ENCODE data around the gene RALBP1.
A peak's percentile ranks its signal among the peaks of the same experiment; 100 is the strongest.

The RALBP1 gene

DNA sequence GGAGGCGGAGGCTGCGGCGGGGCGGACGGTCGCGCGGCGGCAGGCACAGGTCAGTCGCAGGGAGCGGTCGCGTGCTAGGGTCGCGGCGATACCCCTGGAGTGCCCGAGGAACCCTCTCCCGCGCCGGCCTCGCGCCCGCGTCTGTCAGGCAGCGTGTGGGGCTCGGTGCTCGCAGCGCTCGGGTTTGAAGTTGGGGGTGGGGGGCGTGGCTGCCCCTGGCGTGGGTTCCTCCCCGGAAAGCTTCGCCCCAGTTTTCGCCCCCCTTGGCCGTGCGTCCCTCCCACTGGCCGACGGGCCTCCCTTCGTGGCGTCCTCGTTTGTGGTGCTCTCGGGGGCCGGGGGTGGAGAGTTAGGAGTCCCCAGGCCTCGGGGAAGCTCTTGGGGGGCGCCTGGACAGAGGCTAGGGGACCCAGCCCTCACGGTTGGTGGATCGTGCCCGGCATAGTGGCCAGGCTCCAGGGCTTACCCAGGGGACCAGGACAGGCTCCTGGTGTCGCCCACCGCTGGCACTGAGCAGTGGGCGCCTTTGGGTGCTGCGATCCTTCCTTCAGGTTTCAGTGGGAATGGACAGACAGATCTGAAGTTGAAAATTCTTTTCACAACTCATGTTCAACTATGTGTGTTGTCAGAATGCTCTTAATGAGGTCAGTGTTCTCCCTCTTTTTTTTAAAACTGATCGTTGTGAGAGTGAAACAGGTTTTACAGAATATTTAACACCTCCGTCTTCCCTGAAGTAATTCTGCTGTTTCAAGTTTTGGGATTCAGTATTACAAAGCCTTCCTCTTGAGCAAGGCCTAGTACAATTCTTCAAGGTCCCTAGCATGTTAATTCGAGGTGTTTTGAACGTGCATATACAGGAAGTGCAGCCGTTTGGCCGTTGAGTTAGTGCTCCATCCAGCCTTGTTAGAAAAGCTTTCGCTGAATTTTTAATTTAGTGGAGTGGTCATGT is 604 bp downstream of the RALBP1 start (continued):
- TF ChIP-seq, protein P1, sequence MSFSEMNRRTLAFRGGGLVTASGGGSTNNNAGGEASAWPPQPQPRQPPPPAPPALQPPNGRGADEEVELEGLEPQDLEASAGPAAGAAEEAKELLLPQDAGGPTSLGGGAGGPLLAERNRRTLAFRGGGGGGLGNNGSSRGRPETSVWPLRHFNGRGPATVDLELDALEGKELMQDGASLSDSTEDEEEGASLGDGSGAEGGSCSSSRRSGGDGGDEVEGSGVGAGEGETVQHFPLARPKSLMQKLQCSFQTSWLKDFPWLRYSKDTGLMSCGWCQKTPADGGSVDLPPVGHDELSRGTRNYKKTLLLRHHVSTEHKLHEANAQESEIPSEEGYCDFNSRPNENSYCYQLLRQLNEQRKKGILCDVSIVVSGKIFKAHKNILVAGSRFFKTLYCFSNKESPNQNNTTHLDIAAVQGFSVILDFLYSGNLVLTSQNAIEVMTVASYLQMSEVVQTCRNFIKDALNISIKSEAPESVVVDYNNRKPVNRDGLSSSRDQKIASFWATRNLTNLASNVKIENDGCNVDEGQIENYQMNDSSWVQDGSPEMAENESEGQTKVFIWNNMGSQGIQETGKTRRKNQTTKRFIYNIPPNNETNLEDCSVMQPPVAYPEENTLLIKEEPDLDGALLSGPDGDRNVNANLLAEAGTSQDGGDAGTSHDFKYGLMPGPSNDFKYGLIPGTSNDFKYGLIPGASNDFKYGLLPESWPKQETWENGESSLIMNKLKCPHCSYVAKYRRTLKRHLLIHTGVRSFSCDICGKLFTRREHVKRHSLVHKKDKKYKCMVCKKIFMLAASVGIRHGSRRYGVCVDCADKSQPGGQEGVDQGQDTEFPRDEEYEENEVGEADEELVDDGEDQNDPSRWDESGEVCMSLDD (tag by site-specific recombination; IDR thresholded peaks at IDR 0.05): peak; percentile 82; the same call in 1 of the 2 replicates
- TF ChIP-seq ZNF223 (tag by site-specific recombination; IDR thresholded peaks at IDR 0.05): 0 out of 2 replicates have a peak, but pooled peaks have one; percentile 29
- peak; percentile 87 for TF ChIP-seq GLIS1 (tag by site-specific recombination; IDR thresholded peaks at IDR 0.05)
- peak; percentile 58 for TF ChIP-seq ZBTB48 (tag by site-specific recombination; IDR thresholded peaks at IDR 0.05)
- TF ChIP-seq ZNF830 (tag by site-specific recombination; IDR thresholded peaks at IDR 0.05; ENCODE audit: low read depth): no peak
- no peak for TF ChIP-seq REPIN1 (tag by site-specific recombination; IDR thresholded peaks at IDR 0.05; ENCODE audit: low read depth)
- TF ChIP-seq, protein P2, sequence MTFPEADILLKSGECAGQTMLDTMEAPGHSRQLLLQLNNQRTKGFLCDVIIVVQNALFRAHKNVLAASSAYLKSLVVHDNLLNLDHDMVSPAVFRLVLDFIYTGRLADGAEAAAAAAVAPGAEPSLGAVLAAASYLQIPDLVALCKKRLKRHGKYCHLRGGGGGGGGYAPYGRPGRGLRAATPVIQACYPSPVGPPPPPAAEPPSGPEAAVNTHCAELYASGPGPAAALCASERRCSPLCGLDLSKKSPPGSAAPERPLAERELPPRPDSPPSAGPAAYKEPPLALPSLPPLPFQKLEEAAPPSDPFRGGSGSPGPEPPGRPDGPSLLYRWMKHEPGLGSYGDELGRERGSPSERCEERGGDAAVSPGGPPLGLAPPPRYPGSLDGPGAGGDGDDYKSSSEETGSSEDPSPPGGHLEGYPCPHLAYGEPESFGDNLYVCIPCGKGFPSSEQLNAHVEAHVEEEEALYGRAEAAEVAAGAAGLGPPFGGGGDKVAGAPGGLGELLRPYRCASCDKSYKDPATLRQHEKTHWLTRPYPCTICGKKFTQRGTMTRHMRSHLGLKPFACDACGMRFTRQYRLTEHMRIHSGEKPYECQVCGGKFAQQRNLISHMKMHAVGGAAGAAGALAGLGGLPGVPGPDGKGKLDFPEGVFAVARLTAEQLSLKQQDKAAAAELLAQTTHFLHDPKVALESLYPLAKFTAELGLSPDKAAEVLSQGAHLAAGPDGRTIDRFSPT (tag by site-specific recombination; IDR thresholded peaks at IDR 0.05): no peak
- no peak for TF ChIP-seq ZNF341 (tag by site-specific recombination; IDR thresholded peaks at IDR 0.05; ENCODE audit: low read depth)
- TF ChIP-seq, protein P3, sequence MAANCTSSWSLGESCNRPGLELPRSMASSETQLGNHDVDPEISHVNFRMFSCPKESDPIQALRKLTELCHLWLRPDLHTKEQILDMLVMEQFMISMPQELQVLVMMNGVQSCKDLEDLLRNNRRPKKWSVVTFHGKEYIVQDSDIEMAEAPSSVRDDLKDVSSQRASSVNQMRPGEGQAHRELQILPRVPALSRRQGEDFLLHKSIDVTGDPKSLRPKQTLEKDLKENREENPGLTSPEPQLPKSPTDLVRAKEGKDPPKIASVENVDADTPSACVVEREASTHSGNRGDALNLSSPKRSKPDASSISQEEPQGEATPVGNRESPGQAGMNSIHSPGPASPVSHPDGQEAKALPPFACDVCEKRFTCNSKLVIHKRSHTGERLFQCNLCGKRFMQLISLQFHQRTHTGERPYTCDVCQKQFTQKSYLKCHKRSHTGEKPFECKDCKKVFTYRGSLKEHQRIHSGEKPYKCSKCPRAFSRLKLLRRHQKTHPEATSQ (tag by site-specific recombination; IDR thresholded peaks at IDR 0.05): no peak
- TF ChIP-seq ZFP37 (tag by site-specific recombination; IDR thresholded peaks at IDR 0.05): 0 out of 2 replicates have a peak, but pooled peaks have one; percentile 25
- no peak for TF ChIP-seq GLI2 (tag by site-specific recombination; IDR thresholded peaks at IDR 0.05; ENCODE audit: borderline replicate concordance, low read depth)
- no peak for TF ChIP-seq ZNF138 (tag by site-specific recombination; IDR thresholded peaks at IDR 0.05; ENCODE audit: borderline replicate concordance)
- TF ChIP-seq ZNF2 (tag by site-specific recombination; IDR thresholded peaks at IDR 0.05): no peak
- no peak for TF ChIP-seq ZNF10 (tag by site-specific recombination; IDR thresholded peaks at IDR 0.05)
- TF ChIP-seq MYNN (tag by site-specific recombination; IDR thresholded peaks at IDR 0.05; ENCODE audit: borderline replicate concordance): no peak
- TF ChIP-seq ZNF521 (tag by site-specific recombination; IDR thresholded peaks at IDR 0.05): no peak
- TF ChIP-seq ZNF555 (tag by site-specific recombination; conservative IDR thresholded peaks at IDR 0.05): no peak
- TF ChIP-seq, protein P4, sequence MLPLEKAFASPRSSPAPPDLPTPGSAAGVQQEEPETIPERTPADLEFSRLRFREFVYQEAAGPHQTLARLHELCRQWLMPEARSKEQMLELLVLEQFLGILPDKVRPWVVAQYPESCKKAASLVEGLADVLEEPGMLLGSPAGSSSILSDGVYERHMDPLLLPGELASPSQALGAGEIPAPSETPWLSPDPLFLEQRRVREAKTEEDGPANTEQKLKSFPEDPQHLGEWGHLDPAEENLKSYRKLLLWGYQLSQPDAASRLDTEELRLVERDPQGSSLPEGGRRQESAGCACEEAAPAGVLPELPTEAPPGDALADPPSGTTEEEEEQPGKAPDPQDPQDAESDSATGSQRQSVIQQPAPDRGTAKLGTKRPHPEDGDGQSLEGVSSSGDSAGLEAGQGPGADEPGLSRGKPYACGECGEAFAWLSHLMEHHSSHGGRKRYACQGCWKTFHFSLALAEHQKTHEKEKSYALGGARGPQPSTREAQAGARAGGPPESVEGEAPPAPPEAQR (tag by site-specific recombination; IDR thresholded peaks at IDR 0.05): no peak
- no peak for TF ChIP-seq MEIS1 (CRISPR knock-in tag; IDR thresholded peaks at IDR 0.05; ENCODE audit: borderline replicate concordance)
- no peak for TF ChIP-seq ZNF549 (tag by site-specific recombination; IDR thresholded peaks at IDR 0.05)
- no peak for TF ChIP-seq ZNF596 (tag by site-specific recombination; IDR thresholded peaks at IDR 0.05)
- TF ChIP-seq ZNF354C (tag by site-specific recombination; IDR thresholded peaks at IDR 0.05; ENCODE audit: borderline replicate concordance, low read depth): no peak
- TF ChIP-seq, protein P5, sequence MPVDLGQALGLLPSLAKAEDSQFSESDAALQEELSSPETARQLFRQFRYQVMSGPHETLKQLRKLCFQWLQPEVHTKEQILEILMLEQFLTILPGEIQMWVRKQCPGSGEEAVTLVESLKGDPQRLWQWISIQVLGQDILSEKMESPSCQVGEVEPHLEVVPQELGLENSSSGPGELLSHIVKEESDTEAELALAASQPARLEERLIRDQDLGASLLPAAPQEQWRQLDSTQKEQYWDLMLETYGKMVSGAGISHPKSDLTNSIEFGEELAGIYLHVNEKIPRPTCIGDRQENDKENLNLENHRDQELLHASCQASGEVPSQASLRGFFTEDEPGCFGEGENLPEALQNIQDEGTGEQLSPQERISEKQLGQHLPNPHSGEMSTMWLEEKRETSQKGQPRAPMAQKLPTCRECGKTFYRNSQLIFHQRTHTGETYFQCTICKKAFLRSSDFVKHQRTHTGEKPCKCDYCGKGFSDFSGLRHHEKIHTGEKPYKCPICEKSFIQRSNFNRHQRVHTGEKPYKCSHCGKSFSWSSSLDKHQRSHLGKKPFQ (tag by site-specific recombination; IDR thresholded peaks at IDR 0.05): no peak
- 0 out of 2 replicates have a peak, but pooled peaks have one; percentile 36 for TF ChIP-seq ZNF660 (tag by site-specific recombination; IDR thresholded peaks at IDR 0.05)
- peak; percentile 45 for TF ChIP-seq ZNF335 (tag by site-specific recombination; conservative IDR thresholded peaks at IDR 0.05)
- no peak for TF ChIP-seq KLF8 (tag by site-specific recombination; IDR thresholded peaks at IDR 0.05)
- TF ChIP-seq ZNF214 (tag by site-specific recombination; IDR thresholded peaks at IDR 0.05; ENCODE audit: borderline replicate concordance): no peak
- TF ChIP-seq, protein P6, sequence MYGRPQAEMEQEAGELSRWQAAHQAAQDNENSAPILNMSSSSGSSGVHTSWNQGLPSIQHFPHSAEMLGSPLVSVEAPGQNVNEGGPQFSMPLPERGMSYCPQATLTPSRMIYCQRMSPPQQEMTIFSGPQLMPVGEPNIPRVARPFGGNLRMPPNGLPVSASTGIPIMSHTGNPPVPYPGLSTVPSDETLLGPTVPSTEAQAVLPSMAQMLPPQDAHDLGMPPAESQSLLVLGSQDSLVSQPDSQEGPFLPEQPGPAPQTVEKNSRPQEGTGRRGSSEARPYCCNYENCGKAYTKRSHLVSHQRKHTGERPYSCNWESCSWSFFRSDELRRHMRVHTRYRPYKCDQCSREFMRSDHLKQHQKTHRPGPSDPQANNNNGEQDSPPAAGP (tag by site-specific recombination; IDR thresholded peaks at IDR 0.05): no peak
- 0 out of 2 replicates have a peak, but pooled peaks have one; percentile 11 for TF ChIP-seq ZNF121 (tag by site-specific recombination; IDR thresholded peaks at IDR 0.05)

All from HEK293 (cell line).